Measurements from ENCODE around the gene NPY5R. TPM values are rescaled to one million over a fixed set of nuclear protein-coding genes. Genes with fewer than 3 reads are reported as not detected.

NPY5R gene
- total RNA-seq, 1 donor from 2014 or later: 8.8 TPM

- Mint-ChIP-seq H3K27me3 (peaks cover 63% of the 10 kb centered on the region), H3K4me1 (ENCODE audit: unreplicated experiment) (peaks cover 5% of the 10 kb centered on the region), H3K36me3 (no peaks in the 10 kb centered on the region), H3K4me3 (peak overlapping the region; percentile 85), H3K9me3 (no peaks in the 10 kb centered on the region), H3K27ac (peak overlapping the region; percentile 41)
- DNase-seq (ENCODE audit: extremely low spot score, unreplicated experiment): peak; percentile 71
- no peak for TF ChIP-seq CTCF (conservative IDR thresholded peaks at IDR 0.05)
Observed at GRCh38 chr4:163344147-163345125, 744 bp downstream of the NPY5R start.

GRCh38 chr4:163350672-163351071 lies 7.0 kb downstream of the NPY5R start:
- no peak for TF ChIP-seq CTCF (conservative IDR thresholded peaks at IDR 0.05)
- H3K4me3 Mint-ChIP-seq: no peak overlapping the region
- no peak overlapping the region for H3K27ac Mint-ChIP-seq
- no peaks in the 10 kb centered on the region for H3K9me3 Mint-ChIP-seq
- no peaks in the 10 kb centered on the region for H3K4me1 Mint-ChIP-seq (ENCODE audit: unreplicated experiment)
- peaks cover 25% of the 10 kb centered on the region for H3K27me3 Mint-ChIP-seq
- no peak for DNase-seq (ENCODE audit: extremely low spot score, unreplicated experiment)
- no peaks in the 10 kb centered on the region for H3K36me3 Mint-ChIP-seq

- TF ChIP-seq CTCF (conservative IDR thresholded peaks at IDR 0.05): no peak
- no peak for DNase-seq (ENCODE audit: extremely low spot score, unreplicated experiment)
- H3K4me3 Mint-ChIP-seq: no peak overlapping the region
- no peaks in the 10 kb centered on the region for H3K36me3 Mint-ChIP-seq
- no peaks in the 10 kb centered on the region for H3K4me1 Mint-ChIP-seq (ENCODE audit: unreplicated experiment)
- H3K27ac Mint-ChIP-seq: no peak overlapping the region
- no peaks in the 10 kb centered on the region for H3K9me3 Mint-ChIP-seq
- H3K27me3 Mint-ChIP-seq: peaks cover 8% of the 10 kb centered on the region
Observed at GRCh38 chr4:163353054-163353453, 9.4 kb downstream of the NPY5R start.

- H3K36me3 Mint-ChIP-seq: no peaks in the 10 kb centered on the region
- peaks cover 16% of the 10 kb centered on the region for H3K27me3 Mint-ChIP-seq
- DNase-seq (ENCODE audit: extremely low spot score, unreplicated experiment): no peak
- TF ChIP-seq CTCF (conservative IDR thresholded peaks at IDR 0.05): peak; percentile 51
- no peak overlapping the region for H3K27ac Mint-ChIP-seq
- H3K4me1 Mint-ChIP-seq (ENCODE audit: unreplicated experiment): no peaks in the 10 kb centered on the region
- H3K9me3 Mint-ChIP-seq: no peaks in the 10 kb centered on the region
- H3K4me3 Mint-ChIP-seq: no peak overlapping the region
Observed at GRCh38 chr4:163356104-163356503, 12.4 kb downstream of the NPY5R start.

- H3K4me3 Mint-ChIP-seq: no peak overlapping the region
- H3K27me3 Mint-ChIP-seq: no peaks in the 10 kb centered on the region
- no peaks in the 10 kb centered on the region for H3K36me3 Mint-ChIP-seq
- no peaks in the 10 kb centered on the region for H3K9me3 Mint-ChIP-seq
- DNase-seq (ENCODE audit: extremely low spot score, unreplicated experiment): no peak
- TF ChIP-seq CTCF (conservative IDR thresholded peaks at IDR 0.05): no peak
- no peak overlapping the region for H3K27ac Mint-ChIP-seq
- H3K4me1 Mint-ChIP-seq (ENCODE audit: unreplicated experiment): no peaks in the 10 kb centered on the region
Observed at GRCh38 chr4:163367651-163368050, 24.0 kb downstream of the NPY5R start.

Measured in type B pancreatic cell (in vitro differentiated cells).